Measurements from ENCODE around the gene FHOD3. TPM values are rescaled to one million over a fixed set of nuclear protein-coding genes. Genes with fewer than 3 reads are reported as not detected.

FHOD3 gene
- total and polyA plus RNA-seq, 2 experiments from 2014 or later, result 2.7 to 8.7 TPM

- peaks cover 3% of the 10 kb centered on the region; the same call in 1 of the 2 replicates for H3K9me2 ChIP-seq (ENCODE audit: insufficient read depth)
- peaks cover 41% of the 10 kb centered on the region for H3K4me1 Mint-ChIP-seq
- H2AFZ ChIP-seq, result no peak overlapping the region
- peaks cover 11% of the 10 kb centered on the region for H3K27me3 Mint-ChIP-seq (ENCODE audit: insufficient read depth, low read depth, poor library complexity)
- H3K27ac Mint-ChIP-seq, result no peak overlapping the region
- H3K27me3 ChIP-seq (ENCODE audit: insufficient read depth), result no peaks in the 10 kb centered on the region
- no peaks in the 10 kb centered on the region for H3K79me2 ChIP-seq (replicated peaks; ENCODE audit: insufficient read depth)
- peaks cover 4% of the 10 kb centered on the region; the same call in 1 of the 2 replicates for H3F3A ChIP-seq (replicated peaks; ENCODE audit: low read depth)
- no peaks in the 10 kb centered on the region for H3K9me3 Mint-ChIP-seq
- H3K36me3 ChIP-seq (ENCODE audit: insufficient read depth), result no peaks in the 10 kb centered on the region
- TF ChIP-seq EZH2phosphoT487 (IDR thresholded peaks at IDR 0.05; ENCODE audit: unreplicated experiment) (no peak), ZNF114 (CRISPR knock-in tag; IDR thresholded peaks at IDR 0.05) (no peak), ZNF462 (CRISPR knock-in tag; IDR thresholded peaks at IDR 0.05) (no peak), CREB1 (CRISPR knock-in tag; IDR thresholded peaks at IDR 0.05; ENCODE audit: low read depth) (no peak), POLR2AphosphoS5 (IDR thresholded peaks at IDR 0.05; ENCODE audit: low read depth) (no peak), STAT1 (IDR thresholded peaks at IDR 0.05; ENCODE audit: unreplicated experiment) (no peak), CTCF (conservative IDR thresholded peaks at IDR 0.05; ENCODE audit: low read depth in 2 of 2) (no peak), JUNB (IDR thresholded peaks at IDR 0.05; ENCODE audit: unreplicated experiment) (no peak), EZH2 (IDR thresholded peaks at IDR 0.05; ENCODE audit: low read depth, unreplicated experiment) (no peak), ZNF331 (CRISPR knock-in tag; IDR thresholded peaks at IDR 0.05; ENCODE audit: low read depth) (no peak), NANOG (IDR thresholded peaks at IDR 0.05; ENCODE audit: borderline replicate concordance) (no peak)
- TF ChIP-seq, protein P1, sequence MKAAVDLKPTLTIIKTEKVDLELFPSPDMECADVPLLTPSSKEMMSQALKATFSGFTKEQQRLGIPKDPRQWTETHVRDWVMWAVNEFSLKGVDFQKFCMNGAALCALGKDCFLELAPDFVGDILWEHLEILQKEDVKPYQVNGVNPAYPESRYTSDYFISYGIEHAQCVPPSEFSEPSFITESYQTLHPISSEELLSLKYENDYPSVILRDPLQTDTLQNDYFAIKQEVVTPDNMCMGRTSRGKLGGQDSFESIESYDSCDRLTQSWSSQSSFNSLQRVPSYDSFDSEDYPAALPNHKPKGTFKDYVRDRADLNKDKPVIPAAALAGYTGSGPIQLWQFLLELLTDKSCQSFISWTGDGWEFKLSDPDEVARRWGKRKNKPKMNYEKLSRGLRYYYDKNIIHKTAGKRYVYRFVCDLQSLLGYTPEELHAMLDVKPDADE (IDR thresholded peaks at IDR 0.05), result no peak
- TF ChIP-seq, protein P2, sequence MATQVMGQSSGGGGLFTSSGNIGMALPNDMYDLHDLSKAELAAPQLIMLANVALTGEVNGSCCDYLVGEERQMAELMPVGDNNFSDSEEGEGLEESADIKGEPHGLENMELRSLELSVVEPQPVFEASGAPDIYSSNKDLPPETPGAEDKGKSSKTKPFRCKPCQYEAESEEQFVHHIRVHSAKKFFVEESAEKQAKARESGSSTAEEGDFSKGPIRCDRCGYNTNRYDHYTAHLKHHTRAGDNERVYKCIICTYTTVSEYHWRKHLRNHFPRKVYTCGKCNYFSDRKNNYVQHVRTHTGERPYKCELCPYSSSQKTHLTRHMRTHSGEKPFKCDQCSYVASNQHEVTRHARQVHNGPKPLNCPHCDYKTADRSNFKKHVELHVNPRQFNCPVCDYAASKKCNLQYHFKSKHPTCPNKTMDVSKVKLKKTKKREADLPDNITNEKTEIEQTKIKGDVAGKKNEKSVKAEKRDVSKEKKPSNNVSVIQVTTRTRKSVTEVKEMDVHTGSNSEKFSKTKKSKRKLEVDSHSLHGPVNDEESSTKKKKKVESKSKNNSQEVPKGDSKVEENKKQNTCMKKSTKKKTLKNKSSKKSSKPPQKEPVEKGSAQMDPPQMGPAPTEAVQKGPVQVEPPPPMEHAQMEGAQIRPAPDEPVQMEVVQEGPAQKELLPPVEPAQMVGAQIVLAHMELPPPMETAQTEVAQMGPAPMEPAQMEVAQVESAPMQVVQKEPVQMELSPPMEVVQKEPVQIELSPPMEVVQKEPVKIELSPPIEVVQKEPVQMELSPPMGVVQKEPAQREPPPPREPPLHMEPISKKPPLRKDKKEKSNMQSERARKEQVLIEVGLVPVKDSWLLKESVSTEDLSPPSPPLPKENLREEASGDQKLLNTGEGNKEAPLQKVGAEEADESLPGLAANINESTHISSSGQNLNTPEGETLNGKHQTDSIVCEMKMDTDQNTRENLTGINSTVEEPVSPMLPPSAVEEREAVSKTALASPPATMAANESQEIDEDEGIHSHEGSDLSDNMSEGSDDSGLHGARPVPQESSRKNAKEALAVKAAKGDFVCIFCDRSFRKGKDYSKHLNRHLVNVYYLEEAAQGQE (IDR thresholded peaks at IDR 0.05; ENCODE audit: unreplicated experiment), result no peak
- DNase-seq (ENCODE audit: low spot score) (no peak), ATAC-seq (no peak)
- H3K4me2 ChIP-seq, result 0 out of 2 replicates have a peak overlapping the region, but pooled peaks have one; percentile 21
- no peaks in the 10 kb centered on the region for H3K36me3 Mint-ChIP-seq (ENCODE audit: low read depth)
- no peak overlapping the region for H3K4me3 ChIP-seq
- no peaks in the 10 kb centered on the region for H4K20me1 ChIP-seq (replicated peaks; ENCODE audit: insufficient read depth)
- 0 out of 2 replicates have a peak overlapping the region, but pooled peaks have one; percentile 16 for H3K27ac ChIP-seq (ENCODE audit: low read depth)
- H3K4me1 ChIP-seq (ENCODE audit: insufficient read depth), result peaks cover 21% of the 10 kb centered on the region; the same call in 1 of the 2 replicates
- no peak overlapping the region for H3K4me3 Mint-ChIP-seq
Observed at GRCh38 chr18:36461551-36461987, 164.1 kb downstream of the FHOD3 start.
